GM10266 (cell line): ENCODE measurements around the gene NEK10.

Experiments
- DNase-seq: peaks from one replicate; pipeline ENCODE4 v3.0.0; 2012; ENCODE audit errors: extremely low spot score
- CTCF ChIP-seq: IDR thresholded peaks from 2 replicates; pipeline ENCODE4 v1.5.1; 2012; ENCODE audit warnings: mild to moderate bottlenecking, low read depth; ENCODE audit not compliant: control insufficient read depth, insufficient read depth; ENCODE audit errors: missing control alignments

Gene NEK10

DNA sequence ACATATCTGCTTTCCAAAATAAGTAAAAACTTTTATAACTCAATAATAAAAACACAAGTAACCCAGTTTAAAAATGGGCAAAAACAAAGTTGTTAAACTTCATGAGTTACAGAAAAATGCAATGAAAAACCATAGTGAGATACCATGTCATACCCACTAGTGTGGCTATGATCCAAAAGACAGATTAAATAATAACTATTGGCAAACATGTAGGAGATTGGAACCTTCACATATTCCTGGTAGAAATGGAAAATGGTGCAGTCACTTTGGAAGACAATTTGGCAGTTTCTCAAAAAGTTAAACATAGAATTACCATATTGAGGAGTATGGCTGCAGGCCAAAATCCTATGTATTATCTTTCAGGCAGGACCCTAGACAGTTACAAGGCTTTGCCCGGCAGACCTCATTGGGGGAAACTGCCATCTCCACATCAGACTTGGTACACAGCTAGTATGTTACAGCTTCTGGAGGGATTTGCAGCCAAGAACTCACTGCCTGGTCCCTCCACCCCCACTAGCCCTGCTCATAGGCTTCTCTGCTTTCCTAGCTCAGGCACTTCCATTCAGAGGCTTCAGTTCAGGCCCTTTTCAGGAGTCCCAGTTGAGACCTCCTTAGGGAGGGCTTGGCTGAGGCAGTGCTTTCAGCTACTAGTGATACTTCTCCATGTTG lies 147.8 kb downstream of the NEK10 start:
- no peak for DNase-seq

DNA sequence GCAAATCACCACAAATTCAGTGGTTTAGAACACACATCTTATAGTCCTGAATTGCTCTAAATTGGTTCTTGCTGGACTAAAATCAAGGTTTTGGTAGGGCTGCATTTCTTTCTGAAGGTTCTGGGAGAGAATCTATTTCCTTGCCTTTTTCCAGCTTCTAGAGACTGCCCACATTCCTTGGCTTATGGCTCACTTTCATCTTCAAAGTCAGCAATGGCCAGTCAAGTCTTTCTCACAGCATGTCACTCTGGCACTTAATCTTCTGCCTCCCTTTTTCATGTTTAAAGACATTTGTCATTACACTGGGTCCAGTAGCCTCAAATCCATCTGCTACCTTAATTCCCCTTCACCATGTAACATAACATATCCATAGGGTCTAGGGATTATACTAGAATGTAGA lies 149.0 kb downstream of the NEK10 start:
- no peak for DNase-seq
- no peak for TF ChIP-seq CTCF

More for the DNA sequence above, 147.8 kb downstream of the NEK10 start:
- no peak for TF ChIP-seq CTCF

DNA sequence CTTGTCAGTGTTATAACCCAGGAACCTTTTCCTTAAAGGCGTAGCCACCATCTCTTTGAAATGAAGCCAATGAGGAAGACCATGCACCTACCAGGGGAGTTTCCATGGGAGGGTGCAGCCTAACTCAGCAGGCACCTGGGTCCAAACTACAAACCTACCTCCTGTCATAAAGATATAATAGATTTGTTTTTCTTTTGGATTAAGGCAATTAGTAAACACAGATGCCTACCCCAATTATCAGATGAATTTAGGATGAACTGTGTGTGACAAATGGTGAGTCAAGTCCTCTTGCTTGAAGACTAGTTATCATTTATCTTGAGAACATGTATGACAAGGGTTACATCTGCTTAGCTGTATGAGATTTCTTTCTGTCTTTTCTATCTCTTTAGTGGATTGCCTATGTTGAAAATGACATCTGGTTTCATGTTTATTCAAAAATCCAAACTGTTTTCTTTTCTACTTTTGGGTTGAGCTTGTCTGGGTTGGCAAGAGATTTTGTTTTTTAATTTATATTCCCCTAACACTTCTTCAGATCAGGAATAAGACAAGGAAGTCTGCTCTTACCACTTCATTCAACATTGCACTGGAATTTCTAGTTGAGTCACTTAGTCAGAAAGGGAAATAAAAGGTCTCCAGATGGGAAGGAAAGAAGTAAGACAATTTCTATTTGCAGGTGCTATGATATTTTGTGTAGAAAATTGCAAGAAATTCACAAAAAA lies 149.9 kb downstream of the NEK10 start:
- DNase-seq, result no peak
- TF ChIP-seq CTCF, result no peak

DNA sequence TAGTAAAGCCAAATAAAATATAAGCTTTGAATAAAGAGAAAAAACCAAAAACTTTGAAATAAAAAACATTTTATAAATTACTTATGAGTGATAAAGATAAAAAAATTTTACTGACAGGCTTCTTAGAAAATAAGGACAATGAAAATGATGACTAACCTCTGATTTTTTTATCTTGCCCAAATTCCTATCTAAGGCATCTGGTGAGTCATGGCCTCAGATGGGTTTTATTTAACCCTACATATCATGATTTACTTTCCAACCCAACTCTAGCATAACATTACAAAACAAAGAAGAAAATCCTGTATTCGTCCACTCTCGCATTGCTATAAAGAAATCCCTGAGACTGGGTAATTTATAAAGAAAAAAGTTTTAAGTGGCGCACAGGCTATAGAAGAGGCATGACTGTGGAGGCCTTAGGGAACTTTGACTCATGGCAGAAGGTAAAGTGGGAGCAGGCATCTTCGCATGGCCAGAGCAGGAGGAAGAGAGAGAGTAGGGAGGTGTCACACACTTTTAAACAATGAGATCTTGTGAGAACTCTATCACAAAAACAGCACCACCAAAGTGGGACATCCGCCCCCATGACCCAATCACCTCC lies 152.1 kb downstream of the NEK10 start:
- no peak for DNase-seq
- no peak for TF ChIP-seq CTCF

GRCh38 chr3:27216295-27216855 lies 152.8 kb downstream of the NEK10 start:
- TF ChIP-seq CTCF, result no peak
- DNase-seq, result no peak

DNA sequence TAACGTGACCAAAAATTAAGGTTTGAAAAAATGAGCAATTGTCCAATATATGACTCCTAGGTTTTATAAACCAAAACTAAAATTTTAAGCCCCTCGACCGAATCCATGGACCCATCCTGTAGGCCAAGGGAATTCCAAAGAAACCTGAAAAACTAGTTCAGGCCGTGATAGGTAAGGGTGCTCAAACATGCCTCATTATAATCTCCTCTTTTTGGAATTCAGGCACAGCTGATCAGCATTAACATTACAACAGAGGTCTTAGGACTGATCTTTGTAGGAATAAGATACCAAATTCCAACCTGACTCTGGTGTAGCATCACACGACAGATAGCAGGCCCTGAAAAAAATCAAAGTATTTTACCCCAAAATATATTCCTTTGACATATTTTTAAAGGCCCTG lies 155.7 kb downstream of the NEK10 start:
- no peak for TF ChIP-seq CTCF

More for the DNA sequence above, 155.7 kb downstream of the NEK10 start:
- DNase-seq, result no peak
